GM12864 (cell line): Measurements from ENCODE around the gene ABCD3.

Experiments
- DNase-seq: peaks from one replicate; pipeline ENCODE4 v3.0.0-alpha.2; 2011; ENCODE audit warnings: low read depth
- H3K4me3 ChIP-seq: 2 replicates; pipeline ENCODE4 v1.5.1; 2011; ENCODE audit warnings: mild to moderate bottlenecking, low read depth, low read length, control low read depth
- TF ChIP-seq, protein P1 (sequence below): IDR thresholded peaks from 2 replicates; pipeline ENCODE4 v1.5.1; 2011; ENCODE audit warnings: low read depth, mild to moderate bottlenecking, moderate library complexity, low read length, control low read depth, inconsistent platforms; ENCODE audit errors: missing control alignments

Gene ABCD3

DNA sequence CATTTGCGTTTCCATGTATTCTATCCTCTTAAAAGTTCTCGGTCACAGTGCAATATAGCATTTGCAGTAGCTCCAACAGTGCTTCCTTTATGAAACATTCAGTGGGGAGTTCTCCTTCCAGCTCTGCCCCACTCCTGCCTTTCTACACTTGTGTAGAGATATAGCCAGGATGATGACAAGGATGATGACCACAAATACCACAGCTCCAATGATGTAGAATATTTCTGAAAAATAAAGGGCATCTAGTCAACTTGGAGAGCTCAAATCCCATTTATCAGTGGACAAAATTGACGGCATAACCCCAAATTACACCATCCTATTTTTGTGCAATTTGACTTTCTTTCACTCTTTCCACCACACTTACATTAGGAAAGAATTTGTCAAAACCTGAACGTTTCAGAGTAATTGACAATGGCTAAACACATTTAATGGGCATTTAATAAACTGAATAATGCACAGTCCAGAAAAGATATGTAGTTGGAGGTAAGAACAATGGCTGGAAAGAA is 112.2 kb downstream of the ABCD3 start:
- TF ChIP-seq, protein P1, sequence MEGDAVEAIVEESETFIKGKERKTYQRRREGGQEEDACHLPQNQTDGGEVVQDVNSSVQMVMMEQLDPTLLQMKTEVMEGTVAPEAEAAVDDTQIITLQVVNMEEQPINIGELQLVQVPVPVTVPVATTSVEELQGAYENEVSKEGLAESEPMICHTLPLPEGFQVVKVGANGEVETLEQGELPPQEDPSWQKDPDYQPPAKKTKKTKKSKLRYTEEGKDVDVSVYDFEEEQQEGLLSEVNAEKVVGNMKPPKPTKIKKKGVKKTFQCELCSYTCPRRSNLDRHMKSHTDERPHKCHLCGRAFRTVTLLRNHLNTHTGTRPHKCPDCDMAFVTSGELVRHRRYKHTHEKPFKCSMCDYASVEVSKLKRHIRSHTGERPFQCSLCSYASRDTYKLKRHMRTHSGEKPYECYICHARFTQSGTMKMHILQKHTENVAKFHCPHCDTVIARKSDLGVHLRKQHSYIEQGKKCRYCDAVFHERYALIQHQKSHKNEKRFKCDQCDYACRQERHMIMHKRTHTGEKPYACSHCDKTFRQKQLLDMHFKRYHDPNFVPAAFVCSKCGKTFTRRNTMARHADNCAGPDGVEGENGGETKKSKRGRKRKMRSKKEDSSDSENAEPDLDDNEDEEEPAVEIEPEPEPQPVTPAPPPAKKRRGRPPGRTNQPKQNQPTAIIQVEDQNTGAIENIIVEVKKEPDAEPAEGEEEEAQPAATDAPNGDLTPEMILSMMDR: no peak
- DNase-seq: no peak
- H3K4me3 ChIP-seq: no peak overlapping the region

DNA sequence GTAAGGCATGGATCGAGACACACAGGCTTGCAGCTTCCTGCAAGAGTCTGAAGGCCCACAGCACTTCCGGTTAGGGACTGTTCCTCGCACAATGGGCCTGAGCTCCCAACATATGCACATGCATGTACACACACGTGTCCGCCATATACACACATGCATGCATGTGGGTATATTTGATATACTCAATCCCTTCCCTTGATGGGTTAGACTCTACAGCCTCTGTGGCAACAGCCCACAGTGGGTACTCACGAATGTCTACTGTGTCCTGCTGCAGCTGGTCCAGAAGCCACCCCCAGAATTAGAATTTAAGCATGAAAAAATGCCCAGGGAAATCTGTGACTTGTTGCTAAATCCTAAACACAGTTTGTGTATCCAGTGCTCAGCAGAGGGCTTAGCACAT is 113.5 kb downstream of the ABCD3 start:
- no peak for DNase-seq
- H3K4me3 ChIP-seq: no peak overlapping the region
- TF ChIP-seq, protein P1: no peak

DNA sequence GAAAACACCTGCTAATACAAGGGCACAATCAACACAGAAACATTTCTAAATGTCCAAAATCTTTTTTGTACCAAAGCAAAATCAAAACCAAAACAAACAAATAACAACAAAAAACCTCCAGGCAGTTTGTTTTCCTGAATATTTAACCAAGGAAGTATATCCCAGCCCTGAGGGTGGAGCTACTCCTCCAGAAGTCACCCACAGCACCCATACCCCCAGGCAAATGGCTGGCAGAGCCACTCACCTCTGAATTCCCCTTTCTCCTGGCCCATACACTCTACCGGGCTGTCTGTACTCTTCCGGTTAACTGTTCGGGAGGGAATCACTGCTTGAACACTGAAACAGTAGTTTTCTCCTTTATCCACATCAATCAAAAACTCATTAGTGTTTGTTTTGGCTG is 113.9 kb downstream of the ABCD3 start:
- H3K4me3 ChIP-seq: no peak overlapping the region
- TF ChIP-seq, protein P1: no peak
- no peak for DNase-seq

DNA sequence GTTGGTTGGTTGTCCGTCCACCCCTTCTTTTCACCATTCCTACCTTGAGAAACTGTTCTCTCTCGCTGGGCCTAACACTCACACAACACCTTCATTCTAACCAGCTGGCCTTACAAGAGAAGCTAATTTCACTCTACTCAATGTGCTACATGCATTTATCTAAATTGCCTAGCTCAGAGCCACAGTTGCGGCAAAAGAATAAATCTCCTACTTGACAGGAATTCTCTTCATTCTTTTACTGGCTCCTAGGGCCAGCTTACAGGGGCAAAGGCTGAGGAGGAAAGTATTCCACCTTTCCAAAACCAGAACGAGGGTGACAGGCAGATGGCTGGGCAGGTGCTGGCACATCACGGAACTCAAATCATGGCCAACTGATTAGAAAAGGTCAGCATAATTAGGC is 116.9 kb downstream of the ABCD3 start:
- DNase-seq: no peak
- TF ChIP-seq, protein P1: no peak

DNA sequence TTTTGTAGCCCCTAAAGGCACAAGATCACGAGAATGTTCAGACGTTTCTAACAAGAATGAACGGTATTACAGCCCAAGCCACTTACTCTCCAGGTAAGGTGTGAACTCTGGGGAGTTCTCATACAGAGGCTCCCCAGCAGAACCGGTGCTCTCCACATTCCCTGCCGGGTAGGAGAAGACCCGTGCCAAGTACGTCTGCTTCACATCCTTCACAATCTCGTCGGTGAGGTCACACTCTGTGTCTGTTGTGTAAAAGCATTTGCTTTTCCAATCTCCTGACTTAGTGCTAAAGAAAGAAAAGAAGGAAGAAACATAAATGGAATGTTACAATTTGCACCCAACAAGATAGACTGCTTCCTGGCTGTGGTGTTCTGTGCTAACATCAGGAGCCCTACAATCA is 117.7 kb downstream of the ABCD3 start:
- TF ChIP-seq, protein P1: no peak
- H3K4me3 ChIP-seq: no peak overlapping the region
- no peak for DNase-seq

More for the DNA sequence above, 116.9 kb downstream of the ABCD3 start:
- H3K4me3 ChIP-seq: no peak overlapping the region

DNA sequence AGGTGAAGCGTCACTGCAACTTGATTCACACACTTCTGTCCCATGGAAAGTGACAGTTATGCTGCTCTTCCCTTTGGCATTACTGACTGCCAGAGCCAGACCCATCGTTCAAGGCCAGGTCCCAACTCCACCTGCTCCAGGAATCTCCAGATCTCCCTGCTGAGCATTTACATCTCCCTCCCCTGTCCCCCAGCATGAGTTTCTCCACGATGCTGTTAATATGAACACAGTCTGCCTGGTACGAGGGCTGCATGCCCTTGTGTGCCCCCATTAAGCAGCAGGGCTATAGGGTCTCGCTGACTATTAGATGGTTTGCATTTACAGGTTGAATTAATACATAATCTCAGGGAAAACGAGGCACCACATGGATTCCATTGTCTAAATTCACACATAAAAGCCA is 119.1 kb downstream of the ABCD3 start:
- no peak overlapping the region for H3K4me3 ChIP-seq
- no peak for DNase-seq

More for the DNA sequence above, 119.1 kb downstream of the ABCD3 start:
- TF ChIP-seq, protein P1: no peak
